ENCODE data around the gene NPAS3. TPM values are rescaled to one million over a fixed set of nuclear protein-coding genes. Genes with fewer than 3 reads are reported as not detected.

Gene NPAS3
- total and polyA plus RNA-seq, 2 of the 8 experiments (the other 6 are each of a cell fraction or from before 2014, with no cell fraction given), result 0.11 to 0.60 TPM

DNA sequence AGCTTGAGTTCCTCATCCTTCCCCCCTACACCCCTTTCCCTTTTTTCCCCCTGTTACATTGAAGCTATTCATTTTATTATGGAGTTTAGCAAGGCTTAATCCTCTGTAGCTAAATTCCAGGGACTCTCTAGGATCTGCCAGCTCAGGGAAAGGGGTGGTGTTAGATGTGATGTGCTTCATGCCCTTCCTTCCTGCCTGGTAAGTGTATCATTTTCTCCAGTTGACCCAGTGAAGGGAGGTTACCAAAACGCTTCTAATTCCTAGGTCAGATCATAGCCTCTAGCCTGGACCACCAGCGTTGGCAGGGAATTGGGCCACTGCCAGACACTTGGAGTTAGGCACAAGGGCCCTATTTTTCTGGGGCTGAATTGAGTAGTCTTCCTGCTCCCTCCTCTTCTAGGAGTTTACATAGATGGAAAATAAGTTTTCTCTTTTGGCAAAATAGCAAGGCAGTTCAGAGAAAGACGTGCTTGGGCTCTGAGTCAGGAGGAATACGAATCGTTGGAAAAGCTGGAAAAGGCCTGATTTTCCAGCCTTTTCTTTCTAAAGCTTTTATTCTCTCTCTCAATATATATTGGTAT, 88.3 kb downstream of the NPAS3 start (continued):
- no peak for TF ChIP-seq EGR1 (IDR thresholded peaks at IDR 0.05; ENCODE audit: borderline replicate concordance, low read depth, low read length)
- TF ChIP-seq, protein P1, sequence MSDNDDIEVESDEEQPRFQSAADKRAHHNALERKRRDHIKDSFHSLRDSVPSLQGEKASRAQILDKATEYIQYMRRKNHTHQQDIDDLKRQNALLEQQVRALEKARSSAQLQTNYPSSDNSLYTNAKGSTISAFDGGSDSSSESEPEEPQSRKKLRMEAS (IDR thresholded peaks at IDR 0.05), result no peak

Measured in H1 (cell line).